Endothelial cell of umbilical vein (primary cell): ENCODE data around the gene ZDHHC24. TPM values are rescaled to one million over a fixed set of nuclear protein-coding genes. Genes with fewer than 3 reads are reported as not detected.

Experiments
- BruUV-seq: library from RNA; stranded (reverse); fragments of 400-500 nt; replicated peaks from 2 replicates; lab custom pipeline; 2021; lab: Mats Ljungman, UMichigan
- CTCF ChIA-PET: fragments of 300-600, 350-600 bp; sonication (Branson Sonifier 250); formaldehyde crosslinking; loops from one replicate; lab custom pipeline; 2021; ENCODE audit warnings: antibody characterized with exemption, inconsistent platforms; lab: Charles Lee
- POLR2A ChIA-PET: fragments of 300-600, 350-600 bp; sonication (Branson Sonifier 250); formaldehyde crosslinking; loops from one replicate; lab custom pipeline; 2021; ENCODE audit warnings: antibody characterized with exemption, inconsistent platforms; lab: Charles Lee
- DNase-seq: peaks from one replicate; pipeline ENCODE4 v3.0.0-alpha.2; 2011; ENCODE audit warnings: low read depth, low spot score
- FAIRE-seq: peaks from 2 replicates; lab custom pipeline; 2011; peaks lifted over from hg19 to GRCh38; lab: Jason Lieb, UNC
- H2AFZ ChIP-seq: 2 replicates; pipeline ENCODE4 v1.6.0; 2012; ENCODE audit warnings: low read depth, low read length, control low read depth, inconsistent platforms
- H3K27ac ChIP-seq: 2 replicates; pipeline ENCODE4 v1.5.1; 2011; ENCODE audit warnings: low read depth, mild to moderate bottlenecking, control low read depth, low read length, moderate library complexity; ENCODE audit not compliant: insufficient read depth
- H3K27me3 ChIP-seq, 2 experiments: 2 replicates each; pipeline versions ENCODE4 v1.6.0 to v1.6.1; 2011; ENCODE audit warnings: low read length in 2 of 2, mixed read lengths in 1 of 2; ENCODE audit not compliant: control insufficient read depth in 2 of 2, insufficient read depth in 2 of 2
- H3K36me3 ChIP-seq, 2 experiments: 2 replicates in 1 of 2; 3 replicates in 1 of 2; pipeline ENCODE4 v1.5.1; 2011; ENCODE audit warnings: low read length in 2 of 2, mild to moderate bottlenecking in 1 of 2, moderate library complexity in 1 of 2; ENCODE audit not compliant: control insufficient read depth in 2 of 2, insufficient read depth in 2 of 2; ENCODE audit errors: extremely low read depth in 1 of 2
- H3K4me1 ChIP-seq: 3 replicates; pipeline ENCODE4 v1.5.1; 2011; ENCODE audit warnings: mild to moderate bottlenecking, low read length; ENCODE audit not compliant: control insufficient read depth, insufficient read depth; ENCODE audit errors: extremely low read depth
- H3K4me2 ChIP-seq: 2 replicates; pipeline ENCODE4 v1.6.1; 2011; ENCODE audit warnings: low read length, control low read depth, mixed read lengths; ENCODE audit not compliant: insufficient read depth
- H3K4me3 ChIP-seq, 3 experiments: fragments of 200-600 bp in 1 of 3; sonication (generic), shearing (Covaris generic) in 1 of 3; replicated peaks in 1 of 3; 2 replicates each; pipeline ENCODE4 v1.5.1; 2011 to 2016; ENCODE audit warnings: control low read depth in 3 of 3, low read length in 3 of 3, mild to moderate bottlenecking in 2 of 3, inconsistent platforms in 1 of 3, low read depth in 1 of 3, moderate library complexity in 1 of 3; ENCODE audit not compliant: insufficient read depth in 1 of 3
- H3K79me2 ChIP-seq: 2 replicates; pipeline ENCODE4 v1.6.0; 2012; ENCODE audit warnings: low read length, inconsistent platforms; ENCODE audit not compliant: control insufficient read depth, insufficient read depth
- H3K9ac ChIP-seq: replicated peaks from 2 replicates; pipeline ENCODE3; 2011; ENCODE audit warnings: low read length, control low read depth; ENCODE audit not compliant: insufficient read depth; ENCODE audit errors: extremely low read depth
- H3K9me1 ChIP-seq: replicated peaks from 3 replicates; pipeline ENCODE4 v1.6.0; 2011; ENCODE audit warnings: mild to moderate bottlenecking, low read length; ENCODE audit not compliant: control insufficient read depth, insufficient read depth; ENCODE audit errors: extremely low read depth
- H3K9me3 ChIP-seq: replicated peaks from 2 replicates; pipeline ENCODE4 v1.5.1; 2012; ENCODE audit warnings: low read length, inconsistent platforms; ENCODE audit not compliant: control insufficient read depth, insufficient read depth
- H4K20me1 ChIP-seq: replicated peaks from 2 replicates; pipeline ENCODE3; 2011; ENCODE audit warnings: mild to moderate bottlenecking, low read length; ENCODE audit not compliant: control insufficient read depth, insufficient read depth; ENCODE audit errors: extremely low read depth
- EZH2 ChIP-seq: IDR thresholded peaks from 2 replicates; pipeline ENCODE4 v1.6.1; 2012; ENCODE audit warnings: borderline replicate concordance, low read depth, mild to moderate bottlenecking, moderate library complexity, low read length, inconsistent platforms; ENCODE audit not compliant: severe bottlenecking
- FOS ChIP-seq: IDR thresholded peaks from 2 replicates; pipeline ENCODE4 v1.6.1; 2011; ENCODE audit warnings: mild to moderate bottlenecking, low read length, moderate library complexity, borderline replicate concordance; ENCODE audit not compliant: insufficient read depth
- GATA2 ChIP-seq: IDR thresholded peaks from 2 replicates; pipeline ENCODE4 v1.7.0; 2011; ENCODE audit warnings: low read depth, mild to moderate bottlenecking, moderate library complexity, mixed read lengths, low read length; ENCODE audit not compliant: insufficient read length, insufficient read depth
- MYC ChIP-seq: IDR thresholded peaks from one replicate; pipeline ENCODE4 v1.6.1; 2011; ENCODE audit warnings: mild to moderate bottlenecking, low read depth, low read length
- POLR2A ChIP-seq: IDR thresholded peaks from 2 replicates; pipeline ENCODE4 v1.6.1; 2012; ENCODE audit warnings: low read depth, mild to moderate bottlenecking, control low read depth, low read length
- POLR2AphosphoS5 ChIP-seq: IDR thresholded peaks from 2 replicates; pipeline ENCODE4 v1.6.1; 2012; ENCODE audit warnings: low read depth, mild to moderate bottlenecking, control low read depth, low read length, moderate library complexity; ENCODE audit not compliant: insufficient read depth
- dilution Hi-C: fragments of 300-500 bp; cut with MboI; formaldehyde crosslinking; loops from one replicate; pipeline ENCODE4 v1.15.0; 2019; ENCODE audit warnings: low sequenced_read_pairs; ENCODE audit not compliant: extremely low pct_ligation_motif_present
- intact Hi-C: fragments of 100-400 bp; cut with micrococcal nuclease; formaldehyde crosslinking; loops from one replicate; pipeline ENCODE4 v1.10.0; 2022
- polyA plus RNA-seq, 4 experiments: library from polyadenylated mRNA; depleted of rRNA in 3 of 4; stranded (reverse) in 3 of 4; unstranded in 1 of 4; fragments of >200 nt; gene quantifications; 2 replicates each; pipeline versions ENCODE4 v1.2.1 to v1.2.3, GENCODE V29; 2011 to 2012; ENCODE audit warnings: missing spikeins in 1 of 4
- total RNA-seq: library from RNA; stranded (reverse); gene quantifications from 2 replicates; pipeline ENCODE4 v1.2.3, GENCODE V29; 2021
- TF ChIP-seq, protein P1 (sequence below): IDR thresholded peaks from 2 replicates; pipeline ENCODE4 v1.6.1; 2011; ENCODE audit not compliant: insufficient read depth, insufficient read length
- TF ChIP-seq, protein P2 (sequence below), 2 donors: IDR thresholded peaks; 1 replicate in 1 of 2; 2 replicates in 1 of 2; pipeline ENCODE4 v1.5.1; 2011; ENCODE audit warnings: low read length in 2 of 2, mild to moderate bottlenecking in 2 of 2, moderate library complexity in 2 of 2, control low read depth in 1 of 2, inconsistent platforms in 1 of 2, low read depth in 1 of 2; ENCODE audit not compliant: insufficient read depth in 1 of 2; ENCODE audit errors: extremely low read depth in 1 of 2

Gene ZDHHC24
- total and polyA plus RNA-seq, 2 donors (not counting 3 experiments of a cell fraction or from before 2014, with no cell fraction given), result 20.1 to 21.1 TPM

DNA sequence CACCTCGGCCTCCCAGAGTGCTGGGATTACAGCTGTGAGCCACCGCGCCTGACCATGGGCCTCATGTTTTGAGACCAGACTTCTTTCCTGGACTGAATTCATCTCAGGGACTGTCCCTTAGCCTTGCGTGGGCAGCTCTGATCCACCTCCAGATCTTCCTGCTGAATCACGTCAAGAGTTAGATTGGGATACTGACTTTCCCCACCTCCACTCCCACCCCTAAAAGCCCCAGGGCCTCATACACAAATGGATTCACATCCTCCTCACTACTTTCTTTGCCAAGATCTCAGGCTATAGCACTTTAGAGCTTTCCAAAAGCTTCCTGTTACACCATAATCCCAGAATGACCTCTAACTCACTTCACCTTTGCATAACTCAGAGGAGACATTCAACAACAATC, 35.0 kb upstream of the ZDHHC24 start:
- TF ChIP-seq FOS (no peak), POLR2AphosphoS5 (no peak), POLR2A (no peak), MYC (no peak)
- TF ChIP-seq, protein P1, sequence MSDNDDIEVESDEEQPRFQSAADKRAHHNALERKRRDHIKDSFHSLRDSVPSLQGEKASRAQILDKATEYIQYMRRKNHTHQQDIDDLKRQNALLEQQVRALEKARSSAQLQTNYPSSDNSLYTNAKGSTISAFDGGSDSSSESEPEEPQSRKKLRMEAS, result no peak
- BruUV-seq, result no TSS peak
- H4K20me1 ChIP-seq, result no peaks in the 10 kb centered on the region
- H3K4me1 ChIP-seq, result no peaks in the 10 kb centered on the region
- H3K4me2 ChIP-seq, result no peak overlapping the region
- dilution Hi-C loops (no loop called here), intact Hi-C loops (no loop called here)
- ChIA-PET CTCF (interaction anchor here (0.6 to 5.8 kb wide), 5 partner anchors 12 to 102 kb away, joined by 3 to 143 read pairs (median 6); partner anchors contain the start of genes CCDC87, CCS, RBM4 and RBM4B), POLR2A (interaction anchor here (0.6 to 1.3 kb wide), 2 partner anchors 30 to 97 kb away, joined by 4 to 6 read pairs; partner anchors contain the start of gene RBM4B)
- H3K9me3 ChIP-seq, result no peaks in the 10 kb centered on the region
- H3K36me3 ChIP-seq, result no peaks in the 10 kb centered on the region
- no peak overlapping the region for H2AFZ ChIP-seq
- FAIRE-seq (no peak), DNase-seq (no peak)
- no peak overlapping the region for H3K4me3 ChIP-seq
- no peaks in the 10 kb centered on the region for H3K79me2 ChIP-seq
- no peak overlapping the region for H3K9ac ChIP-seq
- no peak overlapping the region for H3K27ac ChIP-seq
- H3K27me3 ChIP-seq, result peaks cover 0 to 2% of the 10 kb centered on the region in 2 experiments
- H3K9me1 ChIP-seq, result no peaks in the 10 kb centered on the region

DNA sequence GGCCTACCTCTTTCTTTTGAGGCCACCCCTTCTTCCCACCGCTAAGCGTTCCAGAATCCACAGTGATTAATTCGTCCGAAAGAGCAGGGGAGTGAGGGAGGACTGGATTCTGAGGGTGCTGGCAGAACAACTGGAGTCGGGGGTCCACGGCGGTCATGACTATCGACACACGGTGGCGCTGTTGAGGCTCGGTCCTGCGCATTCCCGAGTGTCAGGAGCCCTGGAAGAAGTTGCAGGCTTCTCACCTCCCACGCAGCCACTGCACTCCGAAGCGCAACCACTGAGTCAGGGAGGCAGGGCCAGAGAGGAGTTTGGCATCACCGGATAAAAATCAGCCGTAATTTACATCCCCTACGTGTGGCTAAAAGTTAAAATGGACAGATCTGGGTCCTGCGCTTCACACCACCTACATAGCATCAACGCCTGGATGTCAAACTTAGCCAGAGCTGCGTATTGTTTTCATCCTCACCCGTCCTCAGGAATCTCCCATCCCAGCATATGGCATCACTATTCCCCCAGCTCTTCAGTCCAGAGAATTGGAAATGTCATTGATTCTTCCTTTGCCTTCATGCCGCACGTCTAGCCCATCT, 33.3 kb upstream of the ZDHHC24 start:
- CTCF ChIA-PET, result interaction anchor here (0.8 to 5.8 kb wide), 10 partner anchors 10 to 255 kb away, joined by 3 to 143 read pairs (median 6); partner anchors contain the start of genes CCDC87, CCS, CTSF and RBM4
- no peaks in the 10 kb centered on the region for H3K9me1 ChIP-seq
- no peaks in the 10 kb centered on the region for H4K20me1 ChIP-seq
- no peak overlapping the region for H2AFZ ChIP-seq
- peak; percentile 69 for DNase-seq
- H3K4me1 ChIP-seq, result no peaks in the 10 kb centered on the region
- TF ChIP-seq POLR2A (no peak), GATA2 (no peak), EZH2 (no peak), POLR2AphosphoS5 (no peak), FOS (no peak), MYC (no peak)
- TF ChIP-seq, protein P2, sequence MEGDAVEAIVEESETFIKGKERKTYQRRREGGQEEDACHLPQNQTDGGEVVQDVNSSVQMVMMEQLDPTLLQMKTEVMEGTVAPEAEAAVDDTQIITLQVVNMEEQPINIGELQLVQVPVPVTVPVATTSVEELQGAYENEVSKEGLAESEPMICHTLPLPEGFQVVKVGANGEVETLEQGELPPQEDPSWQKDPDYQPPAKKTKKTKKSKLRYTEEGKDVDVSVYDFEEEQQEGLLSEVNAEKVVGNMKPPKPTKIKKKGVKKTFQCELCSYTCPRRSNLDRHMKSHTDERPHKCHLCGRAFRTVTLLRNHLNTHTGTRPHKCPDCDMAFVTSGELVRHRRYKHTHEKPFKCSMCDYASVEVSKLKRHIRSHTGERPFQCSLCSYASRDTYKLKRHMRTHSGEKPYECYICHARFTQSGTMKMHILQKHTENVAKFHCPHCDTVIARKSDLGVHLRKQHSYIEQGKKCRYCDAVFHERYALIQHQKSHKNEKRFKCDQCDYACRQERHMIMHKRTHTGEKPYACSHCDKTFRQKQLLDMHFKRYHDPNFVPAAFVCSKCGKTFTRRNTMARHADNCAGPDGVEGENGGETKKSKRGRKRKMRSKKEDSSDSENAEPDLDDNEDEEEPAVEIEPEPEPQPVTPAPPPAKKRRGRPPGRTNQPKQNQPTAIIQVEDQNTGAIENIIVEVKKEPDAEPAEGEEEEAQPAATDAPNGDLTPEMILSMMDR (IDR thresholded peaks at IDR 0.05; ENCODE audit: extremely low read depth in 1 of 2, insufficient read depth in 1 of 2, low read depth in 1 of 2, low read length in 2 of 2), result peak; percentile 76 to 88
- TF ChIP-seq, protein P1, result no peak
- H3K36me3 ChIP-seq, result no peaks in the 10 kb centered on the region
- H3K4me2 ChIP-seq, result no peak overlapping the region
- peak; percentile 77 for FAIRE-seq
- H3K9ac ChIP-seq, result no peak overlapping the region
- no peaks in the 10 kb centered on the region for H3K9me3 ChIP-seq
- intact Hi-C loops (loop anchor here (1.0 to 2.0 kb wide), 3 partner anchors 99 to 304 kb away; no protein-coding TSS in a partner anchor), dilution Hi-C loops (no loop called here)
- no peak overlapping the region for H3K27ac ChIP-seq
- POLR2A ChIA-PET, result interaction anchor here (1.2 kb wide), 1 partner anchor 99 kb away, joined by 5 read pairs; no protein-coding TSS in a partner anchor
- no peaks in the 10 kb centered on the region for H3K79me2 ChIP-seq
- peaks cover 0 to 2% of the 10 kb centered on the region in 2 experiments for H3K27me3 ChIP-seq
- no TSS peak for BruUV-seq
- no peak overlapping the region for H3K4me3 ChIP-seq
